GM21447 (cell line): Measurements from ENCODE around the gene WBP1L.
"Not testable (repeated sequence)": the region's sequence is repeated elsewhere in the genome, so short reads cannot be mapped to it uniquely, and the experiment has no call there.

Source experiments
- ATAC-seq: cut with Tn5 transposase; IDR thresholded peaks from one replicate; pipeline ENCODE4 v1.9.1; 2021; ENCODE audit not compliant: unreplicated experiment

The WBP1L gene

DNA sequence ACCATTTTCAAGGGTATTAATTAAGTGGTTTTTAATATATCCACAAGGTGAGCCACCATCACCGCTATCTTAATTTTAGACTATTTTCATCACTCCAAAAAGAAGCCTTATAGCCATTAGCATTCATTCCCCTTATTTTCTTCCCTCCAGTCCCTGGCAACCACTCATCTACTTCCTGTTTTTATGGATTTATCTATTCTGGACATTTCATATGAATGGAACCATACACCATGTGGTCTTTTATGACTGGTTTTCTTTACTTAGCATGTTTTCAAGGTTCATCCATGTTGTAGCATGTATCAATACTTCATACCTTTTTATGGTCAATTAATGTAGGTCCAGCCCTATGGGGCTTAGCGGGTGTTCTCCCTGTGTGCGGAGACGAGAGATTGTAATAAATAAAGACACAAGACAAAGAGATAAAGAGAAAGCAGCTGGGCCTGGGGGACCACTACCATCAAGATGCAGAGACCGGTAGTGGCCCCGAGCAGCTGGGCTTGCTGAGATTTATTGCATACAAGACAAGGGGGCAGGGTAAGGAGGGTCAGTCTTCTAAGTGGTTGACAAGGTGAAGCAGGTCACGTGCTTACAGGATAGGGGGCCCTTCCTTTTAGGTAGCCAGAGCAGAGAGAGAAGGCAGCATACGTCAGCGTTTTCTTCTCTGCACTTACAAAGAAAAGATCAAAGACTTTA, 14.6 kb downstream of the WBP1L start:
- no peak for ATAC-seq

GRCh38 chr10:102758933-102759262, 15.2 kb downstream of the WBP1L start:
- ATAC-seq, result not testable (repeated sequence)

DNA sequence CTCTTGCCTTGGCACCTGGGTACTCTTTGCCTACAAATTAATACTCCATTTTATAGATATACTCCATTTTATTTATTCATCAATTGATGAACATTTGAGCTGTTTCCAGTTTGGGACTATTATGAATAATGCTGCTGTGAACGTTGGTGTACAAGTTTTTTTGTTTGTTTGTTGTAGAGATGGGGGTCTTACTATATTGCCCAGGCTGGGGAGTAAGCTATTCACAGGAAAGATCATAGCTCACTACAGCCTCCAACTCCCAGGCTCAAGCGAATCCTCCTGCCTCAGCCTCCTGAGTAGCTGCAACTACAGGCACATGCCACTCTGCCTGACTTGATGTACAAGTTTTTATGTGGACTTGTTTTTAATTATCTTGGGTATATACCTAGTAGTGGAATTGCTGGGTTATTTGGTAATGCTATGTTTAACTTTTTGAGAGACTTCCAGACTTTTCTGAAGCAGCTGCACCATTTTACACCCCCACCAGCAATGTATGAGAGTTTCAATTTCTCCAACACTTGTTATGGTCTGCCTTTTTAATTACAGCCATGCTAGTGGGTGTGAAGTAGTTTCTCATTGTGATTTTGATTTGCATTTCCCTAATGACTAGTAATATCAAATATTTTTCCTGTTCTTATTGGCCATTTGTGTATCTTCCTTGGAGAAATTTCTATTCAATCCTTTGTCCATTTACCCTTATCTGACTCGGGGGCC, 15.9 kb downstream of the WBP1L start:
- ATAC-seq, result no peak

GRCh38 chr10:102761981-102762380, 18.2 kb downstream of the WBP1L start:
- no peak for ATAC-seq

DNA sequence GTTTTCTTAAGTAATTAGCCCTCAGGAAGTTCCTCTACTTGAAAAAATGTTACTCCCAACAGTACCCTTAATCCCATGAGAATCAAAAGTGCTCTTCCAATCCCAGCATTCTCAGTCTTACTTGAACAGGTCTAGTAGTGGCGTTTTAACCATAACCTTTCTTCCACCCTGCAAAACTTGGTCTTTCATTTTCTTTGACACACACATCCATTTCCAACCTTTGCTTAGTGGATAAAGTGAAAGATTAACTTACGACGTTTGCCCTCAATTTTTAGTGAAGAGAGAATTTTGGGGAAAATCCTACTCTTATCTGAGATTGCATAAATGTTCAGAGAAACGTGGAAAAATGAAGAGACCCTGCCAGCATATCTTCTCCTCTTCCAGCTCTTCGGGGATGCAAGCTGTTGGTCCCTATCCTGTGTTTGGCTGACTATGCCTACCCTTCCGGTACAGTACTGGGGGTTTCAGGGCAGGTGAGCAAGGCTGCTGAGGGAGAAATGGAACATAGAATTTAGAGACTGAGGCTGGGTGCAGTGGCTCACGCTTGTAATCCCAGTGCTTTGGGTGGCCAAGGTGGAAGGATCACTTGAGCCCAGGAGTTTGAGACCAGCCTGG, 18.8 kb downstream of the WBP1L start:
- no peak for ATAC-seq

- no peak for ATAC-seq
Observed at GRCh38 chr10:102763037-102763607, 19.4 kb downstream of the WBP1L start.

DNA sequence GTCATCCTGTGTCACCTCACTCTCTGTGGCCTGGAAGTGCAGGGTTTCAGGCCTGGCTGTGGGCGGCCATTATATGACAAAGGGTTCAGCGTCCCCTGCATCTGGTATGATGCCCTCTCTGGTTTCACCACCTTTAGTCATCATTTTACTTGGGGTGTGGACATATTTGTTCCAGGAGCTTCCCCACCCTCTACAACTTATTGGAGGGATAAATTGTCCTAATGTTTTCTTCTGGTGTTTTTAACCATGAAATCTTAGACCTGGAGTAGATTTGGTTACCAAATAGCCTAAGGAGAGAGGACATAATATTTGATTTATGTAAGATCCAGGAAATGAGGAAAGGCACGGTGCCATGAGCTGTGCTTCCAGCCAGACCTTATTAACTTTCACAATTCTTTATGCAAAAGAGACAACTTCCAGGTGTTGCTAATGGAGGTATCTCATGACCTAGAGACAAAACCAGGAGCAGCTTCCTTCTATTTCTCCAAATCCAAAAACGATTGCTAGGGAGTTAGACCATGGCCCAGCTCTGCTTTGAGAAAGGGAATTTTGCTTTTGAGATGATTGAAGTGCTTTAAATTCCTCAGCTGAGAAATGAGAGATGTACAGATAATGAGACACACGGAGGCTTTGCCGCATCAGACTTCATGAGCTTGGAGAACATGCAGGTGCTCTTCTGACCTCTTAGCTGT, 20.9 kb downstream of the WBP1L start:
- no peak for ATAC-seq

DNA sequence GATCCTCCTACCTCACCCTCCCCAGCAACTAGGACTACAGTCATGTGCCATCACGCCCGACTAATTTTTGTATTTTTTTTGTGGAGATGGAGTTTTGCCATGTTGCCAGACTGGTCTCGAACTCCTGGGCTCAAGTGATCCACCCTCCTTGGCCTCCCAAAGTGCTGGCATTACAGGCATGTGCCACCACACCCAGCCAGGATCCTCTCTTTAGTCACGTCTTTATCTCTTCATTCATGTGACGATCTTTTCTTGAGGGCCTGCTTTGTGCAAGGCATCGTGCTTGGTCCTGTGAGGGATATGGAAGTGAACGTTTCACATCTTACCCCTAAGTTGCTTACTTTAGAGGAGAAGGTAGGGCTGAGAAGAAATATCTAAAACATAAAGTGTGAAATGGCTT, 21.6 kb downstream of the WBP1L start:
- no peak for ATAC-seq

DNA sequence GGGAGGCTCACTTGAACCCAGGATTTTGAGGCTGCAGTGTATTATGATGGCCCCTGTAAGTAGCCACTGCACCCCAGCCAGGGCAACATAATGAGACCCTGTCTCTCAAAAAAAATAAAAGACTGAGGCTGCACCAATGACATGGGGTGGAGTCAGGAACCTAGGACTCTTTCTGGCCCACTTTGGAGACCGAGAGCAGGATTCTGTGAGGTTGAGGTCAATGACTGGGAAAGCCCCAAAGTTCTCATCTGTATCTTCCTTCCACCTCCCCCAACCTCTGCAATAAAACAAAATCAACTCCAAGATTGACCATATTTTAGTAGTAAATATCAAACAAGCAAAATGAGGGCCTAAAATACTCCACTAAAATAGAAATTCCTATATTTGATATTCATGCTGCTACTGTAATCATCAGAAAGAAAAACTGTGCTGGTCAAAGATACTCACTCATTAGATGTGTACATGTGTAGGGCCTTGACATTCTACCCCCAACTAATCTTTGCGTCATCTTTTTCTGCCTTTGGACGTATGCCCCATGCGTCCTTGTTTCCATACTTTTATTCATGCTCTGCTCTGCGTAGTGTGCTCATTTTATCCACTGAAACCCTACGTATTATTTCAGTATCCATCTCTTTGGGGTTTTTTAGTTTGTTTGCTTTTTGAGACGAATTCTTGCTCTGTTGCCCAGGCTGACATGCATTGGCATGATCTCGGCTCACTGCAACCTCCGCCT, 23.8 kb downstream of the WBP1L start:
- ATAC-seq, result no peak

DNA sequence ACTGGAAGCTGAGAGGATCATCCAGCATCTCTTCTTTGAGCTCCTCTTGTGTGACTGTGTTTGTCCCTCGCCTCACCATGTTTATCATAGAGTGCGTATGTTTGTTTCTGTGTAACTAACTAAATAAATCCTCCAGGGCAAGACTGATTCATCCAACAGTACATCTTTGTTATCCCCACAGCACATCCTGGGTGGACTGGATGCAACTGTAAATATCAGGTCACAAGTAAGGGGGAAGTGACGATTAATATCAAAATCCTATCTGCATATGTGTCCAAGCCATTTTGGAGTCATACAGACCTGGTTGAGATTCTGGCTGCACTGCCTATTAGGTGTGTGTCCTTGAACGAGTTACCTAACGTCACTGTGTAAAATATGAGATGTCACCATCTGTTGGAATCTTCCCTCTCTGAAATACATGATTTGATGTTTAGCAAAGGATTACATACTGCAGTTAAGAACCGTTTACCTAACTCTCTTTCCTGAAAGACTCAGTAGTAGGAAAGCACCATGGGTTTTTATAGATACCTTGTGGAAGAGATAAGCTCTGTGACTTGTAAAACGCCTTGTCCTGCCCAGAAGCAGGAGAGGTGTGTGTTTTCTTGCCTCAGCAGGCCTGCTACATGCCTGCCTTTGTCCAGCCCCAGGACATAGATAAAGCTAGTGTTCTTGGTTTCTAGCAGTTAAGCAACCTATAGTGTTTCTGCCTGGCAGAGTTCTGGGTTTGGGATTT, 25.8 kb downstream of the WBP1L start:
- no peak for ATAC-seq

DNA sequence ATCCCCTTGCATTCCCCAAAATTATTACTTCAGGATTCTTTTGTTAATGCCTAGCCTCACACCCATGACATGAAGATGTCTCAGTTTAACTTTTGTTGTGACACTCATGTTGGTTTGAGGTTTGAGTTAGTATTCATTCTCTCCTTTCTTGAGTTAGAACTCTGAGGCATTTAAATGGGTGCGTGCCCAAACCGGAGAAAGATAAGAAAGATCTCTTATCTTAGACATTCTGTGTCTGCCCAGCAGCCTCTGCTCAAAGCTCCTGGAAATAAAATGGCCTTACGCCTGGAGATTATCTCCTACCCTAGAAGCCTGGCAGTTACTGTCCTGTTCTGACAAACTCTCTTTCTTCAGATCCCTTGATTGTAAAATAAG, 26.3 kb downstream of the WBP1L start:
- no peak for ATAC-seq

DNA sequence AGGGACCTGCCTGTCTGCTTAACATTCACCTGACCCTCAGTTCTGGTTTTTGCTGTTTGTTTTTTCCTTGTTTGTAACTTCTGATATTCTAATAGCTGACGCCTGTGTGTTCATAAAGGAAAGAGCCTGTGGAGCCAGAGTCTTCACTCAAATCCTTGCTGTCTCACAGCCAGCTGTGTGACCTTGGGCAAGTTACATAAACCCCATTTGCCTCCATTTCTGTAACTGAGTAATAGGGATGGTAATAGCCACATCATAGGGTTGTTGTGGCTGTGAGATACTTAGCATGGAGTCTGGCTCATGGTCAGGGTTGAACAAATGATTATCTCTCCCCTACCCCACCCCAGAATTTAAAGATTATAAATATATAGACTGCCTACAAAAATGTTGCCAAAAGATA, 27.0 kb downstream of the WBP1L start:
- no peak for ATAC-seq

- no peak for ATAC-seq
Observed at GRCh38 chr10:102773320-102773719, 29.6 kb downstream of the WBP1L start.

- peak; percentile 41 for ATAC-seq
Observed at GRCh38 chr10:102773986-102774385, 30.2 kb downstream of the WBP1L start.

- ATAC-seq, result no peak
Observed at GRCh38 chr10:102775201-102775934, 31.6 kb downstream of the WBP1L start.

GRCh38 chr10:102775935-102776669, 32.4 kb downstream of the WBP1L start:
- no peak for ATAC-seq

- no peak for ATAC-seq
Observed at GRCh38 chr10:102776779-102777456, 33.2 kb downstream of the WBP1L start.

GRCh38 chr10:102777711-102778453, 34.1 kb downstream of the WBP1L start:
- ATAC-seq, result no peak
